ENCODE measurements around the gene SCNM1.

Gene SCNM1

DNA sequence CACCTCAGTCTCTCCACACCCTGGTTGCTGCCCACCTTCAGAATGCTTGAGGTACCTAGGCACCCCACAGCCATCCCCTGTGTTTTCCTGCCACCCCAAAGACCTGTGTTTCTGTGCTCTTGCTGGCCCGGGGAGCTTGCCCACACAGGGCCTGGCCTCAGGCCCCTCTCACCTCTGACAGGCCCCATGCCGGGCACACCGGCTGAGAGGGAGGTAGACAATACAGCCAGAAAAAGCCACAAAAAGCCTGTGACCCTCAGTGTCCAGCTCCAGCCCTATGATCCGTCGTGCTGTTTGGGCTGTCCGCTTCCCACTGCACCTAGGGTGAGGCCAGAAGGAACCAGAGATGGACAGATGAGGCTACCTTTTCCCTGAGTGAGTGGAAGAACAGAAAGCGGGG lies 31.0 kb upstream of the SCNM1 start:
- no peaks in the 10 kb centered on the region for H3K9me3 ChIP-seq (ENCODE audit: control insufficient read depth in 2 of 2, low read length in 2 of 2)
- H3K27me3 ChIP-seq (ENCODE audit: control insufficient read depth in 2 of 2, insufficient read depth in 2 of 2, low read length in 2 of 2): peaks cover 2 to 23% of the 10 kb centered on the region in 2 donors
- H3K36me3 ChIP-seq (ENCODE audit: control insufficient read depth in 2 of 2, insufficient read depth in 2 of 2, low read length in 2 of 2): no peaks in the 10 kb centered on the region
- H3K9ac ChIP-seq (ENCODE audit: low read depth in 1 of 2, low read length in 2 of 2): no peak overlapping the region
- no peak overlapping the region for H3K27ac ChIP-seq (ENCODE audit: low read depth in 2 of 2, low read length in 2 of 2)
- no peak overlapping the region for H3K4me3 ChIP-seq (ENCODE audit: low read length in 2 of 2)
- H3K4me1 ChIP-seq (ENCODE audit: control insufficient read depth in 2 of 2, insufficient read depth in 2 of 2, low read length in 2 of 2): peaks cover 10 to 14% of the 10 kb centered on the region in 2 donors

DNA sequence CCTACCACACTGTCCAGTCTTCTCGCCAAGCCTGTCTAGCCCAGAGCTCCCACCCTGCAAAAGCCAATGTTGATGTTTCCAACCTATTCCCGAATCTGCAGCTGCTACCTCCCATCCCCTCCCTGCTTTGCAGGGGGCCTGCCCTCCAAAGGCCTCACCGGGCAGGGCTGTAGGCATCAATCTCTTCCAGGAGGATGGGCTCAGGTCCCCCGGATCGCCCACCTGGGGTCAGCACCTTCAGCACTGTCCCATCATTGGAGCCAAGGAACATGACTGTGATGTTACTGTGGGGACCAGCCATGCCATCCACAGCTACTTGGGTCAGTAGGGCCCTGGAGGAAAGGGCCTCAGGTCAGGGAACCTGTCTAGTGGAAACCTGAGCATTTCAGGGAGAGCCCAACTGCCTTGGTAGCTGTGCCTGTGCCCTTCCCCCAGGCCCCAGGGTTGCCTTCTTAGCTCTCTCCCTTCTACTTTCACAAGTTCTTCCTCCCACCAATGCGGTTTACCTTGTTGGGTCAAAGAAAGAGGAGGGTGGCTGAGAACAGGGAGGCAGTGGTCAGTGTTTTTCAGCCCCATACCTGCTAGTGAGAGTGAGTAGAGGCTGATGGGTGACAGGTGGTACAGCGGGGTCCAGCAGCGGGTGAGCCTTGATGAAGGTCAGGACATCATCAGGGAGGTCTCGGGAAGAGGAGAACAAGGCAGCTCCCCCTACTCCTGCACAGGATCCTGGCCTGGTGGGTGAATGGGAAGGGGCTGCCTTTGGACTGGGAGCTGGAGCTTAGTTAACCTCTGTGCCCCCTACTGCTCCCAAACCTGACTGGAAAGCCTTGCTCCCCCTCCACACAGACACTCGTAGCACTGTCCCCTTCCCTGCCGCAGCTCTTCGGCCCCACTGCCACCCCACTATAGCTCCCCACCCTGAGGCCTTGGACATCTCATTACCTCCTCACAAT lies 30.2 kb upstream of the SCNM1 start:
- no peak overlapping the region for H3K4me3 ChIP-seq (ENCODE audit: low read length in 2 of 2)
- peaks cover 10 to 14% of the 10 kb centered on the region in 2 donors for H3K4me1 ChIP-seq (ENCODE audit: control insufficient read depth in 2 of 2, insufficient read depth in 2 of 2, low read length in 2 of 2)
- H3K27me3 ChIP-seq (ENCODE audit: control insufficient read depth in 2 of 2, insufficient read depth in 2 of 2, low read length in 2 of 2): peaks cover 2 to 20% of the 10 kb centered on the region in 2 donors
- no peak overlapping the region for H3K27ac ChIP-seq (ENCODE audit: low read depth in 2 of 2, low read length in 2 of 2)
- H3K36me3 ChIP-seq (ENCODE audit: control insufficient read depth in 2 of 2, insufficient read depth in 2 of 2, low read length in 2 of 2): no peaks in the 10 kb centered on the region
- H3K9ac ChIP-seq (ENCODE audit: low read depth in 1 of 2, low read length in 2 of 2): no peak overlapping the region
- no peaks in the 10 kb centered on the region for H3K9me3 ChIP-seq (ENCODE audit: control insufficient read depth in 2 of 2, low read length in 2 of 2)

DNA sequence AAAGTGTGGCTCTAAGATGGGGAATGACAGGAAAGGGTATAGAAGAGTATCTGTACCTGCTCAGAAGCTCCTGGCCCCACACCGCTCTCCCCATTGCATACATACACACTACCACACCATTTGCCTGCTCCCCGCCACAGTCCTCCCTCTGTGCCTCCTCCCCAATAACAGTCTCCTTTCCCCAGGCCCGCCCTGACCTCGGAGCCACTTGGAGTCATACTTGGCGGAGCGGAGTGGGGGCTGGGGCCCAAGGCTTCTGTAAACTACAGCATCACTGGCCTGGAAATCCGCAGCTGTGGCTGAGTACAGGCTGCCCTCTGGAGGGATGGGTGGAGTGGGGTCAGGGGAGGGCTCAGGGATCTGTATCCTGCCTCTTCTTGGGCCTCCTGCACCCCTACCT lies 28.2 kb upstream of the SCNM1 start:
- Histone ChIP-seq H3K9me3 (ENCODE audit: control insufficient read depth in 2 of 2, low read length in 2 of 2) (no peaks in the 10 kb centered on the region), H3K4me1 (ENCODE audit: control insufficient read depth in 2 of 2, insufficient read depth in 2 of 2, low read length in 2 of 2) (no peaks in the 10 kb centered on the region), H3K9ac (ENCODE audit: low read depth in 1 of 2, low read length in 2 of 2) (no peak overlapping the region), H3K27ac (ENCODE audit: low read depth in 2 of 2, low read length in 2 of 2) (no peak overlapping the region), H3K27me3 (ENCODE audit: control insufficient read depth in 2 of 2, insufficient read depth in 2 of 2, low read length in 2 of 2) (peaks cover 2 to 5% of the 10 kb centered on the region in 2 donors), H3K4me3 (ENCODE audit: low read length in 2 of 2) (no peak overlapping the region), H3K36me3 (ENCODE audit: control insufficient read depth in 2 of 2, insufficient read depth in 2 of 2, low read length in 2 of 2) (no peaks in the 10 kb centered on the region)

DNA sequence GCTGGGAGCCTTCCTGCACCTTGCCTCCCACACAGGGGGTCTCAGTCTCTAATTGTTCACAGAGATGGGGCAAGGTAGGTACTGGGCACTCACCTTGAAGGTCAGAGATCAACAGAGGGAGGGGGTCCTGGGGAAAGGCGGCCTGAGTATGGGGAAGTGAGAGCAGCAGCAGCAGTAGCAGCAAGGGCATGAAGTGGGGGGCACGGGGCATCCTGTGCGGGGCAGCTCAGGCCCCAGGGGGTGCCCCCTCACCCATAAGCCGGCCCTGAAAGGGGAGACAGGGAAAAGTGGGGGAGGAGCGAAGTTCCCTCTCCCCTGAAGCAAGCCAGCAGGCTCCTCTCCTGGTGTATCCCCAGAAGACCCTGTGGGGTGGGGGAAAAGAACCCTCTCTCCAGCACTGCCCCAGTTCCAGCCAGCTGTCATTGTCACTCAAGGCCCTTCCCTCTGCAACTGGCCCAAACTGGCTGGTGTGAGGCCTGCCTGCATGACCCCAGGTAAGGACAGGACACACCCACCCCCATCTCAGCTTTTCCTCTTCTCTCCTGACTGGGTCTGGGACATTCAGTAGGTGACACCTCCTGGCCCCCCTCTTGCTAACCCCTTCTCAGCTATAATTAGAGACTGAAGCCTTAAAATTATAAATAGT lies 23.4 kb upstream of the SCNM1 start:
- Histone ChIP-seq H3K9me3 (ENCODE audit: control insufficient read depth in 2 of 2, low read length in 2 of 2) (no peaks in the 10 kb centered on the region), H3K27ac (ENCODE audit: low read depth in 2 of 2, low read length in 2 of 2) (no peak overlapping the region), H3K9ac (ENCODE audit: low read depth in 1 of 2, low read length in 2 of 2) (no peak overlapping the region), H3K36me3 (ENCODE audit: control insufficient read depth in 2 of 2, insufficient read depth in 2 of 2, low read length in 2 of 2) (no peaks in the 10 kb centered on the region), H3K4me1 (ENCODE audit: control insufficient read depth in 2 of 2, insufficient read depth in 2 of 2, low read length in 2 of 2) (peaks cover 9 to 12% of the 10 kb centered on the region in 2 donors), H3K4me3 (ENCODE audit: low read length in 2 of 2) (no peak overlapping the region), H3K27me3 (ENCODE audit: control insufficient read depth in 2 of 2, insufficient read depth in 2 of 2, low read length in 2 of 2) (peaks cover 0 to 3% of the 10 kb centered on the region in 2 donors)

DNA sequence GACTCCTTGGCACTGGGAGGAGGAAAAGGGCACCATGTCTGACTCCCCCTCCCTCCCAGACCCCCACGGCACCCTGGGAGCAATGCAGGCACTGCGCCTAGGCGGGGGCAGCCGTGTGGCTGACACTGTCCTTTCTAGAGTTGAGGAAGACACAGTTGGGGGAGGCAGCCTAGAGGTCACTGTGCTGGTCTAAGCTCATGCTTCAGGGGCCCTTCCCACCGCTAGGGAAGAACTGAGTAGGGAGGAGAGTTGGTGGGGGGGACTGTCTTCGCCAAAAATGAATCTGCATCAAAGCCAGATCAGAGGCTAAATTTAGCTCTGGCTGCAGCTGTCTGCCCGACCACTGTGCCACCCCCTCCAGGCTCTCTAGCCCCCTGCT lies 22.9 kb upstream of the SCNM1 start:
- no peaks in the 10 kb centered on the region for H3K36me3 ChIP-seq (ENCODE audit: control insufficient read depth in 2 of 2, insufficient read depth in 2 of 2, low read length in 2 of 2)
- H3K9ac ChIP-seq (ENCODE audit: low read depth in 1 of 2, low read length in 2 of 2): no peak overlapping the region
- H3K9me3 ChIP-seq (ENCODE audit: control insufficient read depth in 2 of 2, low read length in 2 of 2): no peaks in the 10 kb centered on the region
- no peak overlapping the region for H3K4me3 ChIP-seq (ENCODE audit: low read length in 2 of 2)
- peaks cover 10 to 12% of the 10 kb centered on the region in 2 donors for H3K4me1 ChIP-seq (ENCODE audit: control insufficient read depth in 2 of 2, insufficient read depth in 2 of 2, low read length in 2 of 2)
- H3K27me3 ChIP-seq (ENCODE audit: control insufficient read depth in 2 of 2, insufficient read depth in 2 of 2, low read length in 2 of 2): peaks cover 0 to 3% of the 10 kb centered on the region in 2 donors
- no peak overlapping the region for H3K27ac ChIP-seq (ENCODE audit: low read depth in 2 of 2, low read length in 2 of 2)

DNA sequence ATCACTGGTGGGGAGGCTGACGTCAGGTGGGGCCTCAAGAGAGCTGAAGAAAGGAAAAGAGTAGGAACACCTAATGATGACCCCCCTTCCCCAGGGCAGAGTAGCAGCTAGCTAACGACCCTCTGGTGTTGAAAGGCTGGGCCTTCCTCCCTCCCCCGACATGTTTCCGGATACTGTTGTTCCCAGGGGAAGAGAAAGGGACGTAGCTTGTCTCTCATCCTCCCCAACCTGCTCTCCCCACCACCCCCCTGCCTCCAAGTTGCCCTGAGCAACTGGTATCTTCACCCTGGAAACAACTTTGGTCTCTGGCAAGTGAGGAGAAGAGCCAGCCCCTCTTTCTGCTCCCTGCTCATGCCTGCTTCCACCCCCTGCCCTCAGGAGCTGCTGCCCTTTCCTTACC lies 22.0 kb upstream of the SCNM1 start:
- Histone ChIP-seq H3K4me3 (ENCODE audit: low read length in 2 of 2) (no peak overlapping the region), H3K27ac (ENCODE audit: low read depth in 2 of 2, low read length in 2 of 2) (no peak overlapping the region), H3K9me3 (ENCODE audit: control insufficient read depth in 2 of 2, low read length in 2 of 2) (no peaks in the 10 kb centered on the region)

DNA sequence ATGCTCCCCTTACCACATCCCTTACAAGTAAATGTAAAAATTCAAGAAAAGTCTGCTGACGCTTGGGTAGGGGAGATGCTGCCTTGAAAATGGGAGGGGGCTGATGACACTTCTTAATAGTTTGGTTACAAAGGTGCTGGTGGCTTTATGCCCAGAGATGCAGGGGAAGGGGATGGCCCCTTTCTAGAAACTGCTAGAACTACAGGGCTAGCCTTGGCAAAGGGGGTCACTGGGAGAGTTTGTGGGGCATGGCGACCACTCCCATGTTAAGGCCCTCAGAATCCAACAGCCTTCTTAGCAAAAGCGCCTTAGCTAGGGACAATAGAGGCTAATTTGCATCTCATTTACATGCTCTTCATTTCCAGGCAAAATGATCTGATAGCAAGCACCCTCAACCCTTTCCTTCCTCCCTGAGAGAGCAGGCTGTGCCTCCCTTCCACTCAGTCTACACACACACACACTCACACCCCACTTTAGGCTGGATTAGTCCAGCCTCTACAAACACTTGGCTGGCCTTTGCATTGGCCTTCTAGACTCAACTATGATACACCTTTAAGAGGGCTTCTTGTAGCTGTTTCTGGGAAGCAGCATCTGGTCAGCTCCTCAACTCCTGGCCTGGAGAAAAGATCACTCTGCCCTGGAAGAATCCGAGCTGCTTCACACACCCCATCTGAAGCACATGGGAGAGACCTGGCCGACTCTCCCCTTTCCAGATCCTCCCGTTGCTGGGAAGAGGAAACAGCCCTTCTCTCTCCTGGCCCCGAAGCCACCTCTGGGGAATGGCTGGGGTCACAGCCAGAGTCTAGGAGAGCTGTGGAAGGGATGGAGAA lies 21.3 kb upstream of the SCNM1 start:
- Histone ChIP-seq H3K9me3 (ENCODE audit: control insufficient read depth in 2 of 2, low read length in 2 of 2) (no peaks in the 10 kb centered on the region), H3K4me3 (ENCODE audit: low read length in 2 of 2) (peak overlapping the region; percentile 48 to 75), H3K4me1 (ENCODE audit: control insufficient read depth in 2 of 2, insufficient read depth in 2 of 2, low read length in 2 of 2) (peaks cover 10 to 12% of the 10 kb centered on the region in 2 donors)

More for the DNA sequence above, 22.0 kb upstream of the SCNM1 start:
- Histone ChIP-seq H3K27me3 (ENCODE audit: control insufficient read depth in 2 of 2, insufficient read depth in 2 of 2, low read length in 2 of 2) (peaks cover 0 to 3% of the 10 kb centered on the region in 2 donors), H3K36me3 (ENCODE audit: control insufficient read depth in 2 of 2, insufficient read depth in 2 of 2, low read length in 2 of 2) (no peaks in the 10 kb centered on the region), H3K9ac (ENCODE audit: low read depth in 1 of 2, low read length in 2 of 2) (no peak overlapping the region), H3K4me1 (ENCODE audit: control insufficient read depth in 2 of 2, insufficient read depth in 2 of 2, low read length in 2 of 2) (peaks cover 10 to 12% of the 10 kb centered on the region in 2 donors)

GRCh38 chr1:151145304-151146071 lies 20.5 kb upstream of the SCNM1 start:
- Histone ChIP-seq H3K4me3 (ENCODE audit: low read length in 2 of 2) (peak overlapping the region; percentile 75 to 85), H3K36me3 (ENCODE audit: control insufficient read depth in 2 of 2, insufficient read depth in 2 of 2, low read length in 2 of 2) (no peaks in the 10 kb centered on the region), H3K4me1 (ENCODE audit: control insufficient read depth in 2 of 2, insufficient read depth in 2 of 2, low read length in 2 of 2) (peaks cover 10 to 12% of the 10 kb centered on the region in 2 donors), H3K9me3 (ENCODE audit: control insufficient read depth in 2 of 2, low read length in 2 of 2) (no peaks in the 10 kb centered on the region), H3K9ac (ENCODE audit: low read depth in 1 of 2, low read length in 2 of 2) (peak overlapping the region; percentile 24 to 61), H3K27ac (ENCODE audit: low read depth in 2 of 2, low read length in 2 of 2) (no peak overlapping the region), H3K27me3 (ENCODE audit: control insufficient read depth in 2 of 2, insufficient read depth in 2 of 2, low read length in 2 of 2) (peaks cover 0 to 3% of the 10 kb centered on the region in 2 donors)

More for the DNA sequence above, 21.3 kb upstream of the SCNM1 start:
- Histone ChIP-seq H3K36me3 (ENCODE audit: control insufficient read depth in 2 of 2, insufficient read depth in 2 of 2, low read length in 2 of 2) (no peaks in the 10 kb centered on the region), H3K9ac (ENCODE audit: low read depth in 1 of 2, low read length in 2 of 2) (peak overlapping the region in 1 of 2 donors; percentile 12), H3K27ac (ENCODE audit: low read depth in 2 of 2, low read length in 2 of 2) (no peak overlapping the region), H3K27me3 (ENCODE audit: control insufficient read depth in 2 of 2, insufficient read depth in 2 of 2, low read length in 2 of 2) (peaks cover 0 to 3% of the 10 kb centered on the region in 2 donors)

DNA sequence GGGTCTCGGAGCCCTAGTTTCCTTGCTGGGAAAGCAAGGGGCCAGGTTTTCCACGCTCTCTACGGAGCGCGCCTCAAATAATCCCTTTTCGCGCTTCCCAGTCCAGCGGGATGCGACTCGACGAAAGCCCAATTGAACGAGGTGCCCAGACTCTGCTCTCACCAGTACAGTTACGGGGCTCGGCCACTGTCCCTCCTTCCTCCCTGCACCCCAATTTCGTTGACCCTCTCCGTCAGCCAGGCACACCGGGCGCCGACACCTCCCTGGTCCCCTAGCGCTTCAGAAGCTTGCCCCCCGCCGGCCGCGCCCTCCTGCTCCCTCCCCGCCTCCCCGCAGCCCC lies 19.9 kb upstream of the SCNM1 start:
- Histone ChIP-seq H3K36me3 (ENCODE audit: control insufficient read depth in 2 of 2, insufficient read depth in 2 of 2, low read length in 2 of 2) (no peaks in the 10 kb centered on the region), H3K27ac (ENCODE audit: low read depth in 2 of 2, low read length in 2 of 2) (peak overlapping the region in 1 of 2 donors; percentile 38), H3K9ac (ENCODE audit: low read depth in 1 of 2, low read length in 2 of 2) (peak overlapping the region; percentile 24 to 61), H3K4me3 (ENCODE audit: low read length in 2 of 2) (peak overlapping the region; percentile 75 to 85), H3K9me3 (ENCODE audit: control insufficient read depth in 2 of 2, low read length in 2 of 2) (no peaks in the 10 kb centered on the region), H3K27me3 (ENCODE audit: control insufficient read depth in 2 of 2, insufficient read depth in 2 of 2, low read length in 2 of 2) (peaks cover 0 to 3% of the 10 kb centered on the region in 2 donors), H3K4me1 (ENCODE audit: control insufficient read depth in 2 of 2, insufficient read depth in 2 of 2, low read length in 2 of 2) (peaks cover 10 to 12% of the 10 kb centered on the region in 2 donors)

Measured in mucosa of rectum (tissue), 2 donors.